GM18868 (cell line): ENCODE measurements around the gene SIRPA.
"Not testable (repeated sequence)": the region's sequence is repeated elsewhere in the genome, so short reads cannot be mapped to it uniquely, and the experiment has no call there.

ENCODE experiments used
- ATAC-seq: cut with Tn5 transposase; IDR thresholded peaks from one replicate; pipeline ENCODE4 v1.9.1; 2021; ENCODE audit warnings: mild to moderate bottlenecking, moderate library complexity; ENCODE audit not compliant: unreplicated experiment

The SIRPA gene

DNA sequence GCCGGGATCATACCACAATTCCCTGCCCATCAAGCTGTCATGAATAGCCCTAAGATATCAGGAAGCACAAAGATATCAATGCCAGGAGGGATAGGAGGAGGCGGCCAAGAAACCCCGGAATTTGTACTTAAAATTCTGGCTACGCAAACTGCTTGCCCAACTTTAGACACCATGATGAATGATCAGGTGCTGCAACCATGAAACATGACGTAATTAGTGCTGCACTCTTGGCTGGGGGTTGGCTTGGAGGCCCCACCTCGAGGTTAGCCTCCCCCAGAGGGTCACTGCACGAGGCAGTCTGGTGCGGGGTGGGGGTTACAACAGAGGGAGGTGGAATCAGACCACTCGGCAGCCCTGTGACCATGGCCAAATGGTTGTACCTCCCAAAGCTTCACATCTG, 8.9 kb downstream of the SIRPA start:
- ATAC-seq = no peak

DNA sequence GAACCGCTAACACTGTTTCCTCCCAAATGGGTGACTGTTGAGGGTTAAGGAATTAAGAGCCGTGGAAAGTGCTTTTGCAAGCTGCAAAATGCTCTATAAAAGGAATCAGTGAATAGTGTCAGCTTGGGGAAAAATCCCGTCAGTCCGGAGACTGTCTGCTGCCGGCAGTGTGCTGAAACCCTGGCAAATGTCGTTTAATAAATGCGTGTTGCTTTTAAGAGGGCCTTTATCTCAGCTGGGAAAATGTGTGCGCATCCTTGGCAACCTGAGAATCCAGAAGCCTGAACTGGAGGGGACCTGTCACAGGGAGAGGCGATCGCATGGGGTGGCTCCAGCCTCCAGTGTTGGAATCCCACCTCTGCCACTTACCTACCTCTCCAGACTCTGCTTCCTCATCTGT, 9.8 kb downstream of the SIRPA start:
- no peak for ATAC-seq

- ATAC-seq = no peak
These were observed 10.5 kb downstream of the SIRPA start for GRCh38 chr20:1905693-1906092.

GRCh38 chr20:1906361-1907051, 11.3 kb downstream of the SIRPA start:
- ATAC-seq = peak; percentile 67

GRCh38 chr20:1907586-1907985, 12.4 kb downstream of the SIRPA start:
- ATAC-seq = no peak

DNA sequence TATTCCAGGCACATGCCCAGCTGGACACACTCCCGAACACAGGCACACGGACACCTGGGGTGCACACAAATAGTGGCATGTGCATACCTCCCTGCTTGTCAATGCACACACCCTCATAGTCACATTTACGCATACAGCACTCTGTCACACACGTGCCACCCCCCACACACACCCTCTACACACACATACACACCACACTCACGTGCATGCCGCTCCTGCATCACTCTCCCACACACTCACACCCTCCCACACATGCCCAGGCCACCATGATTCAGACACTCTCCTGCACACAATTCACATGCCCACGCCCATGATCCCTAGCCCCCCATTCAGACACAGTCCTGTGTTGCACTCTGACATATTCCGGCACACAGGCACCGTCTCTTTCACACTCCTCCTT, 13.0 kb downstream of the SIRPA start:
- no peak for ATAC-seq

GRCh38 chr20:1909097-1909496, 13.9 kb downstream of the SIRPA start:
- ATAC-seq = no peak

DNA sequence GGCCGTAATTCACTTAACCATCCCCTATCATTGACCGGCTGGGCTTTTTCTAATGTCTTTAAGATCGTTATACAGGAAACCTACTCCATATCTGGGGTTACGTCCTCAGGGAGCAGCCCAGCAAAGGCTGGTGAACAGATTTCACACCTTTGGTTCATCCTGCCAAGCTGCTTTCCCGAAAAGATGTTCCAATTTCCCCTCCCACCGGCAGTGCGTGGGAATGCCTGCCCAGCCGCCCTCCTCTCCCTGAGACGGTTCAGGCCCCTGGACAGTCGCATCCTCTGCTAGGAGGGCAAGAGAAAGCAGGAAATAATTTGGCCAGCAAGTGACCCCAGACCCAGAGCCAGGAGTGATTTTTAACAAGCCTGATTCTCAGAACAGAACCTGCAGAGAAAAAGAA, 16.3 kb downstream of the SIRPA start:
- no peak for ATAC-seq

GRCh38 chr20:1912053-1912452, 16.8 kb downstream of the SIRPA start:
- ATAC-seq = no peak

- ATAC-seq = no peak
These were observed 17.4 kb downstream of the SIRPA start for GRCh38 chr20:1912646-1913045.

DNA sequence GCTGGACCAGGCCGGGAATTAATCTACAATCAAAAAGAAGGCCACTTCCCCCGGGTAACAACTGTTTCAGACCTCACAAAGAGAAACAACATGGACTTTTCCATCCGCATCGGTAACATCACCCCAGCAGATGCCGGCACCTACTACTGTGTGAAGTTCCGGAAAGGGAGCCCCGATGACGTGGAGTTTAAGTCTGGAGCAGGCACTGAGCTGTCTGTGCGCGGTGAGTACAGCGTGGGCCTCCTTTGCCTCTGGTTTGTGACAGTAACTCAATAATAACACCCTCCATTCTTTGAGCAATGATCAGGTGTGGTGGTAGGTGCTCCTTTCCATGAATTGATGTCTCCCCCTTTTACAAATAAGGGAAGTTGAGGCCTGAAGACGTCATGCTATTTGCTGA, 20.0 kb downstream of the SIRPA start:
- not testable (repeated sequence) for ATAC-seq

- ATAC-seq = no peak
These were observed 20.5 kb downstream of the SIRPA start for GRCh38 chr20:1915725-1916124.

DNA sequence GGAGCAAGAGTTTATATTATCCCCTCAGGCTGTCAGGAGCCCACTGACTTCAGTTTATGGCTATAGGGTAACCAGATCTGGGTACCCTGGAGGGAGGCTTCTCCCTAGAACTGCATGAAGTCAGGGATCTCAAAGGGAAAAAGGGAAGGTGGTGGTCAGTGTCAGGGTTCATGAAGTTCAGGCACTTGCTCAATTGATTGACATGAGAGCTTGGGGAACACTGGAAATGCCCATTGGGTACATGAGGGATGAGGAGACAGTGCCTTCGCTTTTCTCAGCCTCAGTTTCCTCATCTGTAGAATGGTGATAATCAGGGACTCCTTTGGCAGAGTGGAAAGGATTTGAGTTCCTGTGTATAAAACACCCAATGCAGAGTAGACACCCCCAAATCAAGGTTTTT, 22.6 kb downstream of the SIRPA start:
- ATAC-seq = no peak

DNA sequence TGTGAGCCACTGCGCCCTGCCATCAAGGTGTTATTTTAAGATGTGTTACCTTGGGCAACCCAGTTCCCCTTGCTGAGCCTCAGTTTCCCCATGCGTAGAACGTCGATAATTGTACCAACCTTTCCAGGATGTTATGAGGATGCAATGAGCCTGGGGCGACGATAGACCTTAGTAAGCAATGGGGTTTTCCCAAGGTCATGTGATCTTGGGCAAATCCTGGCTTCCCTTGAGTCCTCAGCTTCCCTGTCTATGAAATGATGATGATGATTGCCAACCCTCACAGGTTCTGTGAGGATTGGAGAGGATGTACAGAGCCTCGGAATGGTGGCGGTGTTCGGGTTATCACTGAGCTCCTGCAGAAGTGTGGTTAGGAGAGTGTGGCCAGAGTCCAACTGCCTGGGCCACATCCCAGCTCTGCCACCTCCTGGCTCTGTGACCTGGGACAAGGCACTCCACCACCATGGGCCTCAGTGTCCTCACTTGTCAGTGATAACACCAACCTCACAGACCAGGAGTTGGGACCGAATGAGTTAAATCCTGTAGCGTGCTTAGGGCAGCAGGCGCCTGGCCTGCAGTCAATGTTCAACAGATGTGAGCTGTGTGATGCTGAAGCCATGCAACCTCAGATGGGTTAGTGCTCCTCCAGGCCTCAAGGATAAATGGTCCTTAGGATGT, 23.4 kb downstream of the SIRPA start:
- no peak for ATAC-seq

DNA sequence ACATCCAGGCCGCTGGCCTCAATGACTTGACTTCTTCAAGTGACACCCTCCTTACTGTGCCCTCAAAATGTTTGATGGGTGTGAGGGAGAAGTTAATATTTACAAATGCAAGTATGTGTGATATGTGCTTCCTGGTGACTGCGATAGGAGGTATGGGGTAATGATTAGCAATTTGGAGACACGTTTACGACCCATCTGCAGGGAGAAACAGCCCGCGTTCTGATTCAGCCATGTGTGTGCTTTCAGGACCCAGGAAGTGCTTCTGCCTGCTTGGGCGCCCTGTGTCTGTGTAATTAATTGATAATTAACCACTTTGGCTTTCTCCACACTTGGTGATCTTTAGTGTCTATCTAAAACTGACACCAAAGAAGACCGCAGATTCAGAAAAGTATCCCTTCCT, 25.0 kb downstream of the SIRPA start:
- no peak for ATAC-seq

DNA sequence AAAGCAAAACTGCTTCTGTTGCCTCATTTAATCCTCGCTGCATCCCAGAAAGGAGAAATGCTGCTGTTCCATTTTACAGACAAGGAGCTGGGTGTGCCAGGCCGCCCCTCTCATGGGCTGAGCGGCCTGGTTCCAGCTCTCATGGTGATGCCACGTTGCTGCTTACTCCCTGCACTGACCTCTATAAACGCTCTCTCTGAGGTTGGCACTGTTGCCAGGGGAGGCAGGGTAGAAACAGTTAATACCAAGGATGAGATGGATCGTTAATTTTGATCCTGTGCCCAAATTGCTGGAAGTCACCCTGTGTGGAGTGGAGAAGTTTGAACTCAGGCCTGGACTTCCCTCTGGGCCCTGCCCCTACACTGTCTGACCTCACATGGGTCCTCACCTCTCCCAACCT, 25.6 kb downstream of the SIRPA start:
- no peak for ATAC-seq

DNA sequence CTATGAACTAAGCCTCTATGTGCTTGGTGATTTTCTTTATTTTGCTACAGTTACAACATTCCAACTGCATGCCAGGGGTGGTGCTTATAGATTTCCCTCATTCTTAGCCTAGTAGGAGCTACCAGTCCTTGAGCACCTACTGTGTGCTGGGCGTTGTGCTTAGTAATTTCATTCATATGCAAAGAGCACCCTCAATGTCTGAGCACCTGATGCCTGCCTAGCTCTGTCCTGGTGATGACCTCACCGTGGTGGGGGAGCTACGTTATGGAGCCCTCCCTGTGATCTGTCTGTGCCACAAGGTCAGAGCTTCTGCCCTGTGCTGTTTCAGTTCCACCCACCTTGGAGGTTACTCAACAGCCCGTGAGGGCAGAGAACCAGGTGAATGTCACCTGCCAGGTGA, 26.8 kb downstream of the SIRPA start:
- not testable (repeated sequence) for ATAC-seq

- no peak for ATAC-seq
These were observed 27.6 kb downstream of the SIRPA start for GRCh38 chr20:1922786-1923185.

GRCh38 chr20:1924910-1925861, 30.0 kb downstream of the SIRPA start:
- ATAC-seq = no peak

GRCh38 chr20:1926237-1926636, 31.0 kb downstream of the SIRPA start:
- no peak for ATAC-seq

- no peak for ATAC-seq
These were observed 32.0 kb downstream of the SIRPA start for GRCh38 chr20:1927217-1927616.

GRCh38 chr20:1928154-1928553, 32.9 kb downstream of the SIRPA start:
- ATAC-seq = no peak
